Measurements from ENCODE around the gene PROP1. TPM values are rescaled to one million over a fixed set of nuclear protein-coding genes. Genes with fewer than 3 reads are reported as not detected.
"Not testable (repeated sequence)": the region's sequence is repeated elsewhere in the genome, so short reads cannot be mapped to it uniquely, and the experiment has no call there.

The PROP1 gene
- total and polyA plus RNA-seq, 4 donors, result not detected

- Histone ChIP-seq H3K36me3 (ENCODE audit: control insufficient read depth, insufficient read depth, low read length) (no peaks in the 10 kb centered on the region), H3K27ac (ENCODE audit: low read depth, low read length) (no peak overlapping the region), H3K4me1 (ENCODE audit: control insufficient read depth, insufficient read depth, low read length) (no peaks in the 10 kb centered on the region), H3K4me3 (ENCODE audit: low read depth, low read length) (no peak overlapping the region), H3K9me3 (ENCODE audit: control insufficient read depth, insufficient read depth, low read length) (no peaks in the 10 kb centered on the region), H3K27me3 (ENCODE audit: control insufficient read depth, insufficient read depth, low read length) (no peaks in the 10 kb centered on the region)
- whole genome bisulfite sequencing (ENCODE audit: insufficient coverage), result 88% methylated on average over 4 of the region's 9 CpGs
- DNase-seq (ENCODE audit: low read depth in 4 of 6, low spot score in 6 of 6), result no peak
Observed at GRCh38 chr5:177967221-177967887, 28.7 kb downstream of the PROP1 start.

GRCh38 chr5:177966839-177967166 lies 29.2 kb downstream of the PROP1 start:
- peak in 1 of 6 donors; percentile 48 for DNase-seq (ENCODE audit: low read depth in 4 of 6, low spot score in 6 of 6)

GRCh38 chr5:177966009-177966838 lies 29.8 kb downstream of the PROP1 start:
- DNase-seq (ENCODE audit: low read depth in 4 of 6, low spot score in 6 of 6), result no peak
- Histone ChIP-seq H3K36me3 (ENCODE audit: control insufficient read depth, insufficient read depth, low read length) (no peaks in the 10 kb centered on the region), H3K9me3 (ENCODE audit: control insufficient read depth, insufficient read depth, low read length) (no peaks in the 10 kb centered on the region), H3K27me3 (ENCODE audit: control insufficient read depth, insufficient read depth, low read length) (no peaks in the 10 kb centered on the region), H3K4me3 (ENCODE audit: low read depth, low read length) (no peak overlapping the region), H3K4me1 (ENCODE audit: control insufficient read depth, insufficient read depth, low read length) (no peaks in the 10 kb centered on the region), H3K27ac (ENCODE audit: low read depth, low read length) (no peak overlapping the region)
- WGBS (ENCODE audit: insufficient coverage), result 87% methylated on average over 14 of the region's 19 CpGs

More at GRCh38 chr5:177966839-177967166, 29.2 kb downstream of the PROP1 start:
- no peak overlapping the region for H3K4me3 ChIP-seq (ENCODE audit: low read depth, low read length)
- H3K9me3 ChIP-seq (ENCODE audit: control insufficient read depth, insufficient read depth, low read length), result no peaks in the 10 kb centered on the region
- no peaks in the 10 kb centered on the region for H3K36me3 ChIP-seq (ENCODE audit: control insufficient read depth, insufficient read depth, low read length)
- H3K27me3 ChIP-seq (ENCODE audit: control insufficient read depth, insufficient read depth, low read length), result no peaks in the 10 kb centered on the region
- H3K4me1 ChIP-seq (ENCODE audit: control insufficient read depth, insufficient read depth, low read length), result no peaks in the 10 kb centered on the region
- H3K27ac ChIP-seq (ENCODE audit: low read depth, low read length), result no peak overlapping the region
- WGBS (ENCODE audit: insufficient coverage), result 89% methylated on average over 4 of the region's 7 CpGs

- Histone ChIP-seq H3K4me3 (ENCODE audit: low read depth, low read length) (no peak overlapping the region), H3K9me3 (ENCODE audit: control insufficient read depth, insufficient read depth, low read length) (no peaks in the 10 kb centered on the region), H3K27me3 (ENCODE audit: control insufficient read depth, insufficient read depth, low read length) (no peaks in the 10 kb centered on the region), H3K27ac (ENCODE audit: low read depth, low read length) (no peak overlapping the region), H3K4me1 (ENCODE audit: control insufficient read depth, insufficient read depth, low read length) (no peaks in the 10 kb centered on the region), H3K36me3 (ENCODE audit: control insufficient read depth, insufficient read depth, low read length) (no peaks in the 10 kb centered on the region)
- DNase-seq (ENCODE audit: low read depth in 4 of 6, low spot score in 6 of 6), result no peak
- WGBS (ENCODE audit: insufficient coverage), result 91% methylated on average over 12 of the region's 12 CpGs
Observed at GRCh38 chr5:177964471-177964870, 31.6 kb downstream of the PROP1 start.

GRCh38 chr5:177963966-177964365 lies 32.1 kb downstream of the PROP1 start:
- Histone ChIP-seq H3K4me1 (ENCODE audit: control insufficient read depth, insufficient read depth, low read length) (no peaks in the 10 kb centered on the region), H3K9me3 (ENCODE audit: control insufficient read depth, insufficient read depth, low read length) (no peaks in the 10 kb centered on the region), H3K4me3 (ENCODE audit: low read depth, low read length) (no peak overlapping the region), H3K27ac (ENCODE audit: low read depth, low read length) (no peak overlapping the region), H3K27me3 (ENCODE audit: control insufficient read depth, insufficient read depth, low read length) (no peaks in the 10 kb centered on the region), H3K36me3 (ENCODE audit: control insufficient read depth, insufficient read depth, low read length) (no peaks in the 10 kb centered on the region)
- 82% methylated on average over 14 of the region's 14 CpGs for WGBS (ENCODE audit: insufficient coverage)
- no peak for DNase-seq (ENCODE audit: low read depth in 4 of 6, low spot score in 6 of 6)

- Histone ChIP-seq H3K27ac (ENCODE audit: low read depth, low read length) (no peak overlapping the region), H3K4me3 (ENCODE audit: low read depth, low read length) (no peak overlapping the region), H3K36me3 (ENCODE audit: control insufficient read depth, insufficient read depth, low read length) (peaks cover 6% of the 10 kb centered on the region), H3K9me3 (ENCODE audit: control insufficient read depth, insufficient read depth, low read length) (no peaks in the 10 kb centered on the region), H3K4me1 (ENCODE audit: control insufficient read depth, insufficient read depth, low read length) (no peaks in the 10 kb centered on the region), H3K27me3 (ENCODE audit: control insufficient read depth, insufficient read depth, low read length) (no peaks in the 10 kb centered on the region)
- no peak for DNase-seq (ENCODE audit: low read depth in 4 of 6, low spot score in 6 of 6)
- WGBS (ENCODE audit: insufficient coverage), result 81% methylated on average over 8 of the region's 9 CpGs
Observed at GRCh38 chr5:177959315-177959714, 36.7 kb downstream of the PROP1 start.

GRCh38 chr5:177958696-177959095 lies 37.3 kb downstream of the PROP1 start:
- no peak overlapping the region for H3K4me3 ChIP-seq (ENCODE audit: low read depth, low read length)
- no peak for DNase-seq (ENCODE audit: low read depth in 4 of 6, low spot score in 6 of 6)
- no peaks in the 10 kb centered on the region for H3K27me3 ChIP-seq (ENCODE audit: control insufficient read depth, insufficient read depth, low read length)
- no peaks in the 10 kb centered on the region for H3K4me1 ChIP-seq (ENCODE audit: control insufficient read depth, insufficient read depth, low read length)
- WGBS (ENCODE audit: insufficient coverage), result 61% methylated on average over 15 of the region's 17 CpGs
- no peaks in the 10 kb centered on the region for H3K9me3 ChIP-seq (ENCODE audit: control insufficient read depth, insufficient read depth, low read length)
- no peak overlapping the region for H3K27ac ChIP-seq (ENCODE audit: low read depth, low read length)
- H3K36me3 ChIP-seq (ENCODE audit: control insufficient read depth, insufficient read depth, low read length), result peaks cover 6% of the 10 kb centered on the region

GRCh38 chr5:177957241-177957640 lies 38.8 kb downstream of the PROP1 start:
- DNase-seq (ENCODE audit: low read depth in 4 of 6, low spot score in 6 of 6), result no peak
- Histone ChIP-seq H3K27ac (ENCODE audit: low read depth, low read length) (no peak overlapping the region), H3K4me1 (ENCODE audit: control insufficient read depth, insufficient read depth, low read length) (no peaks in the 10 kb centered on the region), H3K9me3 (ENCODE audit: control insufficient read depth, insufficient read depth, low read length) (no peaks in the 10 kb centered on the region), H3K36me3 (ENCODE audit: control insufficient read depth, insufficient read depth, low read length) (peaks cover 6% of the 10 kb centered on the region), H3K27me3 (ENCODE audit: control insufficient read depth, insufficient read depth, low read length) (no peaks in the 10 kb centered on the region), H3K4me3 (ENCODE audit: low read depth, low read length) (no peak overlapping the region)
- 89% methylated on average over 6 of the region's 7 CpGs for WGBS (ENCODE audit: insufficient coverage)

- 96% methylated on average over 4 of the region's 11 CpGs for WGBS (ENCODE audit: insufficient coverage)
- not testable (repeated sequence) for H3K27me3 ChIP-seq (ENCODE audit: control insufficient read depth, insufficient read depth, low read length); H3K27ac ChIP-seq (ENCODE audit: low read depth, low read length); H3K4me1 ChIP-seq (ENCODE audit: control insufficient read depth, insufficient read depth, low read length); H3K9me3 ChIP-seq (ENCODE audit: control insufficient read depth, insufficient read depth, low read length); DNase-seq (ENCODE audit: low read depth in 4 of 6, low spot score in 6 of 6); H3K4me3 ChIP-seq (ENCODE audit: low read depth, low read length); H3K36me3 ChIP-seq (ENCODE audit: control insufficient read depth, insufficient read depth, low read length)
Observed at GRCh38 chr5:177953101-177953500, 42.9 kb downstream of the PROP1 start.

GRCh38 chr5:177949656-177950055 lies 46.4 kb downstream of the PROP1 start:
- not testable (repeated sequence) for DNase-seq (ENCODE audit: low read depth in 4 of 6, low spot score in 6 of 6); H3K4me1 ChIP-seq (ENCODE audit: control insufficient read depth, insufficient read depth, low read length); H3K27ac ChIP-seq (ENCODE audit: low read depth, low read length); H3K9me3 ChIP-seq (ENCODE audit: control insufficient read depth, insufficient read depth, low read length); H3K27me3 ChIP-seq (ENCODE audit: control insufficient read depth, insufficient read depth, low read length); H3K36me3 ChIP-seq (ENCODE audit: control insufficient read depth, insufficient read depth, low read length); H3K4me3 ChIP-seq (ENCODE audit: low read depth, low read length)
- WGBS (ENCODE audit: insufficient coverage), result no CpG with 5 or more reads among the region's 10 CpGs
